ENCODE data around the gene KRTAP10-12.

DNA sequence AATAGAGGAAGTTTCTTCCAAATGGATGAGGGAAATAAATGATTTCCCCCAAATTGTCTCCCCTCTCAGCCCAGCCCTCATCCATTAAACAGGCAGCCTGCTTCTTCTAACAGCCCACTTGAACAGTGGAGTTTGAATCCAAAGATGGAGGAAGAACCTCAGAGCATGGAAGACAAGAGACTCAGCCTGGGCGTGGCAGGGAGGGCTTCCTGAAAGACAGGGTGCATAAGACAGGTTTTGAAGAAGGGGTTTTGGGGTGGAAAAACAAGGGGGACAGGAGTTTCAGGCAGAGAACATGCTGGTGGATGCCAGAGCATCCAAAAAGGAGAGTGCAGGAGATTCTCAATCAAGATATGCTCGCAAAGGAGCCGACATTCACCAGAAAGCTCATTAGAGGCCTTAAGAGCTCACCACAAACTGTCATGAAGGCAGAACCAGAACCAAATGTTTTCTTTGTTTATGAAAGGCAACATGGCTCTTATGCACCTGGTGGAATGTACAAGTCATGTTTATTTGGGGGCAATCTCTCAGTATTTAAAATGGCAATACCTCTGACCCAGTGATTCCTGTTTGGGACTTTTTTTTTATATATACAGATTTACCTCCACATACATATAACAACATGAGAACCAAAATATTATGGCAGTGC, 40.9 kb downstream of the KRTAP10-12 start:
- TF ChIP-seq, protein P1, sequence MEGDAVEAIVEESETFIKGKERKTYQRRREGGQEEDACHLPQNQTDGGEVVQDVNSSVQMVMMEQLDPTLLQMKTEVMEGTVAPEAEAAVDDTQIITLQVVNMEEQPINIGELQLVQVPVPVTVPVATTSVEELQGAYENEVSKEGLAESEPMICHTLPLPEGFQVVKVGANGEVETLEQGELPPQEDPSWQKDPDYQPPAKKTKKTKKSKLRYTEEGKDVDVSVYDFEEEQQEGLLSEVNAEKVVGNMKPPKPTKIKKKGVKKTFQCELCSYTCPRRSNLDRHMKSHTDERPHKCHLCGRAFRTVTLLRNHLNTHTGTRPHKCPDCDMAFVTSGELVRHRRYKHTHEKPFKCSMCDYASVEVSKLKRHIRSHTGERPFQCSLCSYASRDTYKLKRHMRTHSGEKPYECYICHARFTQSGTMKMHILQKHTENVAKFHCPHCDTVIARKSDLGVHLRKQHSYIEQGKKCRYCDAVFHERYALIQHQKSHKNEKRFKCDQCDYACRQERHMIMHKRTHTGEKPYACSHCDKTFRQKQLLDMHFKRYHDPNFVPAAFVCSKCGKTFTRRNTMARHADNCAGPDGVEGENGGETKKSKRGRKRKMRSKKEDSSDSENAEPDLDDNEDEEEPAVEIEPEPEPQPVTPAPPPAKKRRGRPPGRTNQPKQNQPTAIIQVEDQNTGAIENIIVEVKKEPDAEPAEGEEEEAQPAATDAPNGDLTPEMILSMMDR (IDR thresholded peaks at IDR 0.05): no peak
- TF ChIP-seq POLR2AphosphoS5 (IDR thresholded peaks at IDR 0.05): no peak
